HG03139 (cell line): ENCODE results near the gene CD300E.
"Not testable (repeated sequence)": the region's sequence is repeated elsewhere in the genome, so short reads cannot be mapped to it uniquely, and the experiment has no call there.

Experiments
- ATAC-seq: cut with Tn5 transposase; IDR thresholded peaks from one replicate; pipeline ENCODE4 v1.9.1; 2021; ENCODE audit not compliant: unreplicated experiment

CD300E gene

GRCh38 chr17:74601944-74602572, 21.5 kb downstream of the CD300E start:
- ATAC-seq: no peak

DNA sequence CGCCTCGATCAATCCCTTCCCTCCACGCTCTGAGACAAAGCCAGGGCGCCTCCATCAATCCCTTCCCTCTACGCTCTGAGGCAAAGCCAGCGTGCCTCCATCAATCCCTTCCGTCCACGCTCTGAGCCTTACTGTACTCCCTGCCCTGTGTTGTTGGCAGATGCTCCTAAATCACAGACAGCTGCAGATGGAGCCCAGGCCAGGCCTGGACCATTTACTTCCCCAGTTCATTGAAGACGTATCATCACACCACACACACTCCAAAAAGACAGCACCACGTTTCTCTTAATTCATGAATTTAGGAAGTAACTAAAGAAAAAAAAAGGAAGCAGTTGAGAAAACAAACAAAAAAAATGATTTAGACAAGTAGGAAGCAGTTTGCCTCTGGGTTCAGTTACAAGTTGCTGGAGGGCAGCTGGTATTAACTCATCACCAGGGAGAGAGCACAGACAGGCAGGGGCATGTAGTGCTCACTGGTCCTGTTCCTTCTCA, 24.0 kb downstream of the CD300E start:
- no peak for ATAC-seq

- no peak for ATAC-seq
Observed at GRCh38 chr17:74599023-74599399, 24.5 kb downstream of the CD300E start.

DNA sequence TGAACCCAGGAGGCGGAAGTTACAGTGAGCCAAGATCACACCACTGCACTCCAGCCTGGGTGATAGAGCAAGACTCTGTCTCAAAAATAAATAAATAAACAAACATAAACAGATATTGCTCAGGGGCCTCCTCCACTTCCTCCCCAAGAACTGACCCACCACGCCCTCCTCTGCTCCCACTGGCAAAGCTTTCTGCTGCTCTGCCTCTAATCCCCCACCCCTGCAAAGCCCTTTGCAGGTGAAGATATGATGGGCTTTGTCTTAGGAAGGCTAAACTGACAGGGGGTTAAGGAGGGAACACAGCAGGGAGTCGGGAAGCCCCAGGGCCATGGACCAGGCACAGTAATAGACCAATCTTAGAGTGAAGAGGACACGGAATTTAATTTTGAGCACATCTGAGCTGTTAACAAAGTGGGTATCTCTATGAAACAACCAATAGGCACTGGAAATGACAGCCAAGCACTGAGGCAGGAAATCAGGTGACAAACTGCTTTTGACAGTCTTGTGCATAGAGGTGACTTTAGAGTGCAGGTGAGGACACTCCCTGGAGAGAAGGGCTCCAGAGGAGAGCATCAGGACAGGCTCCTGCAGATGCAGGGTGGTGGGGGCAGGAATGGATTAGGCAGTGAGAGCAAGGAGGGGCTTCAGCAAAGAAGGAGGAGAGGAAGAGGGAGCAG, 25.1 kb downstream of the CD300E start:
- ATAC-seq: no peak

DNA sequence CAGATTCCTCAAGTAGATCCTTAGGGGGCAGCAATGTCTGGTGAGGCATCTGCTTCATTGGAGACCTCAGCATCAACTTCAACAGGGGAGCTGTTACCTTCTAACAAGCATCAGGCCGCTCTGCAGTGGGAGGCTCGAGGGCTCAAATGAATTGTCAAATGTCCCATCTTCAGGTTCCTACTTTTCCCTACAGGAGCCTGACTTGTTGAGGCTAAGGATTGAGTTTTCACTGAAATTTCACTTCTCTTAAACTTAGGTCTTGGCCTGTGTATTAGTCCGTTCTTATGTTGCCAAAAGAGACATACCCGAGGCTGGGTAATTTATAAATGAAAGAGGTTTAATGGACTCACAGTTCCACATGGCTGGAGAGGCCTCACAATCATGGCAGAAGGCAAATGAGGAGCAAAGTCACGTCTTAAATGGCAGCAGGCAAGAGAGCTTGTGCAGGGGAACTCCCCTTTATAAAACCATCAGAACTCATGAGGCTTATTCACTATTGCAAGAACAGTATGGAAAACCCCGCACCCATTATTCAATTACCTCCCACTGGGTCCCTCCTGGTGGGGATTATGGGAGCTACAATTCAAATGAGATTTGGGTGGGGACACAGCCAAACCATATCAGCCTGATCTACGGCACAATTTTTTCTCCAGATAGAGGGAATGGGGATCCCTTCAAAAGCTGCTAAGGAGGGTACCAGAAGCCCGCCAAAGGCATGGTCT, 26.3 kb downstream of the CD300E start:
- ATAC-seq: no peak

GRCh38 chr17:74595037-74595750, 28.3 kb downstream of the CD300E start:
- no peak for ATAC-seq

GRCh38 chr17:74592087-74592990, 31.2 kb downstream of the CD300E start, which contains the start of gene CD300LD:
TSS of gene CD300LD (minus strand) at chr17:74592283. CDS start at chr17:74592202, 81 bp downstream.
- no peak for ATAC-seq

DNA sequence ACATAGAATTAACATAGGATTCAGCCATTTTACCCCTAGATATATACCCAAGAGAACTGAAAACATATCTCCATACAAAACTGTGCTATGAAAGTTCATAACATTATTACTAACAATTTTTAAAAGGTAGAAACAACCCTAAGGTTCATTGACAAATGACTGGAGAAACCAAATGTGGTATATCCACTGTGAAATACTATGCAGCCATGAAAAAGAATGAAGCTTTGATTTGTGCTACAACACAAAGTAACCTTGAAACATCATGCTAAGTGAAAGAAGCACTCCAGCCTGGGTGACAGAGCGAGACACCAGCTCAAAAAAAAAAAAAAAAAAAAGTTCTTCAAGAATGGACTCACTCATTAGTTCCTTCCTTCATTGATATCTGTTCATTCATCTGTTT, 32.0 kb downstream of the CD300E start:
- ATAC-seq: no peak

DNA sequence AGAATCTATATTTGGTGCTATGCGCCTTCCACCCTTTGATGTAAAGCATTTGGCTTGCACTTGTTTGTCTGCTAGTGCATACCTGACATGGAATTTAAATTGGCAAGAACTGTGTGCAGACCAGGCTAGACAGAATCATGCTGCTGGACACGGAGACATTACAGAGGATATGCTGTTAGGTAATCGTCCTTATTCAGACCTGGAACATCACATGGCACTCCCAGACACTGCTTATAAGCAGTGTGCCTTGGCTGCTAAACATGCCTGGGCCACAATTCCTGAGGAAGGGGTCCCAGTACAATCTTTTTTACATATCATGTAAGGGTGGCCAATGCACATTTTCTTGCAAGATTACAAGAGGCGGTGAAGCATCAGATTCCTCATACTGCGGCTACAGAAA, 37.8 kb downstream of the CD300E start:
- ATAC-seq: no peak

DNA sequence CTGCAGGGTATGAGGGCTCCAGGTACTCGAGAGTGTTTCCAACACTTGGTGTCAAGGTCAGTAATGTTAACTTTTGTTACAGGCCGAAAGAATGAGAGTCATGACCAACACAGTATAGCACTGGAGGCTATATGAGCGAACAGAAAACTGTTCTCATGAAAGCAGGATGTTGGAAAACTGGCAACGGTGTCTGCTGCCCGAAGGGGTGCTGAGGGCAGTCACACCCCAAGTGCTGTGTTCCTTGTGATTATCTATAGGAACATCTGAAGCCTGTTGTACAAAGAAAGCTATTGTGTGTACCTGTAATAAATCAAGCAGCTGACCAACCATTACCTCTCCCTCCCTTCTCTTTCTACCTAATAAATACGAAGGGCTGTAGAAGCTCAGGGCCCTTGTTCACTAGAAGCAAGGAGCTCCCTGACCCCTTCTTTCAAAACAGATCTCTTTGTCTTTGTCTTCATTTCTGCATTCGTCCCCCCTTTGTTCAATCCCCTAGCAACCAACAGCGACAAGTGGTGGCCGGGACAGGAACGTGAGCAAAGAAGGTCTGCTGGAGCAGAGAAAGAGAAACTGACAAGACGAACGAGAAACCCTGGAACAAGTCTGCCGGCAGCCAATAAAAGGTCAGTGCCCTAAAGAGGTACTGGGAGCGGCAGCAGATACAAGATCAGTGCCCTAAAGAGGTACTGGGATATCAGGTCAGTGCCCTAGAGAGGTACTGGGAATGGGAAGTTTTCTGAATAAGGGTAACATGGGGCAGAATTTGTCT, 39.1 kb downstream of the CD300E start:
- ATAC-seq: no peak

DNA sequence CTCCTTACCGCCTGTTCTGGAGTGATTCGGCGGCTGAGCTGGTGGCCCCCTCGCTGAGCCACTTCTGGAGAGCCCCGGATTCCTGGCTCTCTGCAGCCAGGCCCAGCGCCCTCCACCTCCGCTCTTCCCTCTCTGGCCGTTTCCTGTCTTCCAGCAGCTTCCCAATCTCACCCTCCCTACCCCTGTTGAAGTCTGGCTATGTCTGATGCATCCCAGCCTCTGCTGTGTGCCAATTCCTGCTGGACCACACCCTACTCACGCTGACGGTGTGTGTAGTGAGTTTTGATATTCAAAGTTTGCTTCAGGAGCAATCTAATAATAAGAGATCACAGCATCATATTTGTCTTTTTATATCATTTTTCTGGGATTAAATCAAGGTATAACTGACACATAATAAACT, 40.9 kb downstream of the CD300E start:
- ATAC-seq: no peak

GRCh38 chr17:74579900-74580299, 43.6 kb downstream of the CD300E start:
- ATAC-seq: no peak

- ATAC-seq: no peak
Observed at GRCh38 chr17:74578979-74579378, 44.6 kb downstream of the CD300E start.

- ATAC-seq: no peak
Observed at GRCh38 chr17:74574489-74575142, 48.9 kb downstream of the CD300E start.

- not testable (repeated sequence) for ATAC-seq
Observed at GRCh38 chr17:74573635-74574034, 49.9 kb downstream of the CD300E start.

DNA sequence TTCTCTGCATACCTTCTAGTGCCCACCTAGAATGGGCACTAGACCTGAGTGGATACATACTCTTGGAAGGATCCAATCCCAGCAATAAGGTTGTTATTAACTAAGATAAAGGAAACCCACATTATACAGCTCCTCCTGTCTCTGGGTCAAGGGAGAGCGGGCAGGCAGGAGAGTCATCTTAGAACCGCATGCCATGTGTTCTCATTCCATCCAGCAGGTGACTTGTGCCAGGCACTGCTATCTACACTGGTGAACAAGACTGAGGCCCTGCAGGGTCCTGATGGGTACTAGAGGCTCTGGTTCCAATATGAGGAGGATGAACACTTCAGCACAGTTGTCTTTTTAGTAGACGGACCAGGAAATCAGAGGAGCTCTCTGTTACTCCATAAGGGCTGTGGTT, 50.4 kb downstream of the CD300E start:
- ATAC-seq: no peak

DNA sequence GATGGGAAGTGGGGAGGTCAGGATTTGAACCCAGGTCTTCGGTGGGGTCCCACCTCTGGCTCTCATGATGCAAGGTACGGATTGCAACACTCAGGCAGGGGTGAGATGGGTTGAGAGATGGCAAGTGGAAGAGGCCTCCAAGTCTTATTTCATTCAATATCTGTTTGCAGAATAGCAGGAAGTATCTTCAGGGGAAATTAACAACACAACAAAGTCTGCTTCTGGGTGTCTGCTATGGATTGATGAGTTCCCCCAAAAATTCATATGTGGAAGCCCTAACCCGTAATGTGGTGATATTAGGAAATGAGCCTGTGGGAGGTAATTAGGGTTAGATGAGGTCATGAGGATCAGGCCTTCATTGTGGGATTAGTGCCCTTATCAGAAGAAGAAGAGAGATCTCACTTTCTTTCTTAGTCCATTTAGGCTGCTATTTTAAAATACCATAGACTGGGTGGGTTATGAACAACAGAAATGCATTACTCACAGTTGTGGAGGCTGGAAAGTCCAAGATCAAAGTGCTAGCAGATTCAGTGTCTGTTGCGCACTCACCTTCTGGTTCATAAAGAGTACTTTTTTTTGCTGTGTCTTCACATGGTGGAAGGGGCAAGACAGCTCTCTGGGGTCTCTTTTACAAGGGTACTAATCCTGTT, 51.8 kb downstream of the CD300E start:
- no peak for ATAC-seq
